A673 (cell line): Measurements from ENCODE around the gene IFNGR2. TPM values are rescaled to one million over a fixed set of nuclear protein-coding genes. Genes with fewer than 3 reads are reported as not detected.
"Not testable (repeated sequence)": the region's sequence is repeated elsewhere in the genome, so short reads cannot be mapped to it uniquely, and the experiment has no call there.

Source experiments
- BruUV-seq: library from RNA; stranded (reverse); fragments of 400-500 nt; replicated peaks from 2 replicates; lab custom pipeline; 2021; lab: Mats Ljungman, UMichigan
- CTCF ChIA-PET: fragments of 300-600 bp; sonication (Branson Sonifier 250); formaldehyde crosslinking; loops from one replicate; lab custom pipeline; 2022; ENCODE audit warnings: antibody characterized with exemption; lab: Charles Lee
- POLR2A ChIA-PET: fragments of 300-600 bp; sonication (Branson Sonifier 250); formaldehyde crosslinking; loops from one replicate; lab custom pipeline; 2022; ENCODE audit warnings: antibody characterized with exemption; ENCODE audit not compliant: low non-redundant PET; lab: Charles Lee
- DNase-seq: peaks from one replicate; pipeline ENCODE4 v3.0.0-alpha.2; 2015; ENCODE audit warnings: low spot score
- H3K27ac ChIP-seq: fragments of 200-600 bp; sonication (generic); 2 replicates; pipeline ENCODE4 v1.5.1; 2016; ENCODE audit warnings: mixed run types, low read depth, mild to moderate bottlenecking, mixed read lengths, antibody characterized with exemption, low read length; ENCODE audit not compliant: poor library complexity, severe bottlenecking
- H3K27me3 ChIP-seq: fragments of 200-600 bp; sonication (generic); replicated peaks from 2 replicates; pipeline ENCODE4 v1.6.1; 2017; ENCODE audit warnings: mixed run types, low read depth, mild to moderate bottlenecking, mixed read lengths, antibody characterized with exemption, low read length; ENCODE audit not compliant: insufficient read depth, poor library complexity
- H3K36me3 ChIP-seq: fragments of 200-600 bp; sonication (generic); 2 replicates; pipeline ENCODE4 v1.6.1; 2016; ENCODE audit warnings: mixed run types, mild to moderate bottlenecking, mixed read lengths, antibody characterized with exemption, low read length; ENCODE audit not compliant: insufficient read depth, poor library complexity, severe bottlenecking
- H3K4me1 ChIP-seq: fragments of 200-600 bp; sonication (generic); 2 replicates; pipeline ENCODE4 v1.6.1; 2017; ENCODE audit warnings: mixed run types, mild to moderate bottlenecking, mixed read lengths, antibody characterized with exemption, low read length; ENCODE audit not compliant: insufficient read depth, poor library complexity, severe bottlenecking
- H3K4me3 ChIP-seq: fragments of 200-600 bp; sonication (generic); 2 replicates; pipeline ENCODE4 v1.5.1; 2016; ENCODE audit warnings: low read depth, mixed run types, mild to moderate bottlenecking, mixed read lengths, low read length; ENCODE audit not compliant: poor library complexity, severe bottlenecking
- H3K9me3 ChIP-seq: fragments of 200-600 bp; sonication (generic); 2 replicates; pipeline ENCODE4 v1.6.1; 2016; ENCODE audit warnings: mixed run types, low read depth, mild to moderate bottlenecking, mixed read lengths, antibody characterized with exemption, low read length; ENCODE audit not compliant: poor library complexity, severe bottlenecking
- EZH2 ChIP-seq: fragments of 200-600 bp; sonication (generic); IDR thresholded peaks from 2 replicates; pipeline ENCODE4 v1.6.1; 2017; ENCODE audit warnings: borderline replicate concordance, low read depth, mild to moderate bottlenecking, mixed read lengths, antibody characterized with exemption, low read length; ENCODE audit not compliant: poor library complexity, severe bottlenecking
- intact Hi-C: fragments of 100-400 bp; cut with micrococcal nuclease; formaldehyde crosslinking; loops from one replicate; pipeline ENCODE4 v1.10.0; 2022; ENCODE audit not compliant: unreplicated experiment
- total RNA-seq: library from RNA; stranded (reverse); gene quantifications from 2 replicates; pipeline ENCODE4 v1.2.3, GENCODE V29; 2021
- TF ChIP-seq, protein P1 (sequence below): fragments of 300-800, 200-600 bp; sonication (generic); conservative IDR thresholded peaks from 2 replicates; pipeline ENCODE4 v1.5.1; 2017; ENCODE audit warnings: low read depth, mild to moderate bottlenecking, antibody characterized with exemption, low read length, moderate library complexity, mixed read lengths

The IFNGR2 gene
- total RNA-seq, 1 experiment from 2014 or later = 48.9 TPM

- TF ChIP-seq, protein P1, sequence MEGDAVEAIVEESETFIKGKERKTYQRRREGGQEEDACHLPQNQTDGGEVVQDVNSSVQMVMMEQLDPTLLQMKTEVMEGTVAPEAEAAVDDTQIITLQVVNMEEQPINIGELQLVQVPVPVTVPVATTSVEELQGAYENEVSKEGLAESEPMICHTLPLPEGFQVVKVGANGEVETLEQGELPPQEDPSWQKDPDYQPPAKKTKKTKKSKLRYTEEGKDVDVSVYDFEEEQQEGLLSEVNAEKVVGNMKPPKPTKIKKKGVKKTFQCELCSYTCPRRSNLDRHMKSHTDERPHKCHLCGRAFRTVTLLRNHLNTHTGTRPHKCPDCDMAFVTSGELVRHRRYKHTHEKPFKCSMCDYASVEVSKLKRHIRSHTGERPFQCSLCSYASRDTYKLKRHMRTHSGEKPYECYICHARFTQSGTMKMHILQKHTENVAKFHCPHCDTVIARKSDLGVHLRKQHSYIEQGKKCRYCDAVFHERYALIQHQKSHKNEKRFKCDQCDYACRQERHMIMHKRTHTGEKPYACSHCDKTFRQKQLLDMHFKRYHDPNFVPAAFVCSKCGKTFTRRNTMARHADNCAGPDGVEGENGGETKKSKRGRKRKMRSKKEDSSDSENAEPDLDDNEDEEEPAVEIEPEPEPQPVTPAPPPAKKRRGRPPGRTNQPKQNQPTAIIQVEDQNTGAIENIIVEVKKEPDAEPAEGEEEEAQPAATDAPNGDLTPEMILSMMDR = no peak
- TF ChIP-seq EZH2 = no peak
- H3K27ac ChIP-seq = no peak overlapping the region
- BruUV-seq = no TSS peak
- DNase-seq = no peak
- POLR2A ChIA-PET = no interaction called here
- no peaks in the 10 kb centered on the region for H3K4me1 ChIP-seq
- no peaks in the 10 kb centered on the region for H3K27me3 ChIP-seq
- CTCF ChIA-PET = no interaction called here
- no peak overlapping the region for H3K4me3 ChIP-seq
- no peaks in the 10 kb centered on the region for H3K36me3 ChIP-seq
- intact Hi-C loops = no loop called here
- H3K9me3 ChIP-seq = no peaks in the 10 kb centered on the region
These were observed 58.5 kb downstream of the IFNGR2 start for GRCh38 chr21:33461538-33462250.

DNA sequence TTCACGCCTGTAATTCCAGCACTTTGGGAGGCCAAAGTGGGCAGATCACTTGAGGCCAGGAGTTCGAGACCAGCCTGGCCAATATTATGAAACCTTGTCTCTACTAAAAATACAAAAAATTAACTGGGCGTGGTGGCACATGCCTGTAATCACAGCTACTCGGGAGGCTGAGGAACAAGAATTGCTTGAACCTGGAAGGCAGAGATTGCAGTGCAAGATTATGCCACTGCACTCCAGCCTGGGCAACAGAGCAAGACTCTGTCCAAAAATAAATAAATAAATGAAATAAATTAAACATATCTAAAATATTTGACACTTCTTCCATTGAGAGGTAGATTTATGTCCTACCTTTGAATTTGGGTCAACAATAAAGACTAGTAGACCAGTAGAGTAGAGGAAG, 66.0 kb downstream of the IFNGR2 start:
- CTCF ChIA-PET, H3K9me3 ChIP-seq, intact Hi-C loops, H3K27me3 ChIP-seq, H3K4me1 ChIP-seq, POLR2A ChIA-PET, H3K4me3 ChIP-seq, BruUV-seq, H3K27ac ChIP-seq, DNase-seq, H3K36me3 ChIP-seq: not testable (repeated sequence)

DNA sequence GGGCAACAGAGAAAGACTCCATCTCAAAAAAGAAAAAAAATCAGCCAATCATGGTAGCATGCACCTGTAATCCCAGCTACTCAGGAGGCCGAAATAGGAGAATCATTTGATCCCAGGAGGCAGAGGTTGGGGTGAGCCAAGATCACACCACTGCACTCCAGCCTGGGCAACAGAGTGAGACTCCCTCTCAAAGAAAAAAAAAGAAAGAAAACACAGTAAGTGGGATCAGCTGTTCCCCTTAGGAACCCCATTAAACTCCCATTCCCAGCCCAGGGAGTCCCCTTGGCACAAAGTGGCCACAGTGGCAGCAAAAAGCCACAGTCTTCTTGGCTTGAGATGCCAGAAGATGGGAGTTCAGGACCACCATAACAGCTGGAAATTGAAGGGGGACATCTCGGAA, 67.5 kb downstream of the IFNGR2 start:
- no peaks in the 10 kb centered on the region for H3K36me3 ChIP-seq
- no peak for DNase-seq
- intact Hi-C loops = no loop called here
- ChIA-PET POLR2A (no interaction called here), CTCF (no interaction called here)
- BruUV-seq = no TSS peak
- TF ChIP-seq EZH2 = no peak
- TF ChIP-seq, protein P1 = no peak
- H3K9me3 ChIP-seq = peaks cover 4% of the 10 kb centered on the region
- H3K27ac ChIP-seq = no peak overlapping the region
- no peaks in the 10 kb centered on the region for H3K4me1 ChIP-seq
- no peaks in the 10 kb centered on the region for H3K27me3 ChIP-seq
- no peak overlapping the region for H3K4me3 ChIP-seq

- POLR2A ChIA-PET = no interaction called here
- H3K27me3 ChIP-seq = no peaks in the 10 kb centered on the region
These were observed 70.1 kb downstream of the IFNGR2 start for GRCh38 chr21:33473344-33473743.

More at GRCh38 chr21:33473344-33473743, 70.1 kb downstream of the IFNGR2 start:
- H3K4me1 ChIP-seq = peaks cover 3% of the 10 kb centered on the region
- H3K36me3 ChIP-seq = no peaks in the 10 kb centered on the region
- no peak for DNase-seq
- H3K4me3 ChIP-seq = no peak overlapping the region
- intact Hi-C loops = no loop called here
- no peak for TF ChIP-seq EZH2
- TF ChIP-seq, protein P1 = no peak
- no peak overlapping the region for H3K27ac ChIP-seq
- no TSS peak for BruUV-seq
- CTCF ChIA-PET = no interaction called here
- peaks cover 4% of the 10 kb centered on the region for H3K9me3 ChIP-seq
